G401 (cell line): ENCODE results near the gene DCAF10. TPM values are rescaled to one million over a fixed set of nuclear protein-coding genes. Genes with fewer than 3 reads are reported as not detected.
"Not testable (repeated sequence)": the region's sequence is repeated elsewhere in the genome, so short reads cannot be mapped to it uniquely, and the experiment has no call there.

Source experiments
- DNase-seq: peaks from one replicate; pipeline ENCODE4 v3.0.0-alpha.2; 2015; ENCODE audit warnings: low spot score
- in situ Hi-C: cut with HindIII; loops from 2 replicates; pipeline ENCODE4 v1.10.0; 2016; ENCODE audit warnings: low sequenced_read_pairs, mixed read lengths
- total RNA-seq: library from RNA; depleted of rRNA; stranded (reverse); fragments of >200 nt; shearing (Covaris generic); gene quantifications from 2 replicates; pipeline ENCODE4 v1.2.3, GENCODE V29; 2014; rRNA removed

Gene DCAF10, protein sequence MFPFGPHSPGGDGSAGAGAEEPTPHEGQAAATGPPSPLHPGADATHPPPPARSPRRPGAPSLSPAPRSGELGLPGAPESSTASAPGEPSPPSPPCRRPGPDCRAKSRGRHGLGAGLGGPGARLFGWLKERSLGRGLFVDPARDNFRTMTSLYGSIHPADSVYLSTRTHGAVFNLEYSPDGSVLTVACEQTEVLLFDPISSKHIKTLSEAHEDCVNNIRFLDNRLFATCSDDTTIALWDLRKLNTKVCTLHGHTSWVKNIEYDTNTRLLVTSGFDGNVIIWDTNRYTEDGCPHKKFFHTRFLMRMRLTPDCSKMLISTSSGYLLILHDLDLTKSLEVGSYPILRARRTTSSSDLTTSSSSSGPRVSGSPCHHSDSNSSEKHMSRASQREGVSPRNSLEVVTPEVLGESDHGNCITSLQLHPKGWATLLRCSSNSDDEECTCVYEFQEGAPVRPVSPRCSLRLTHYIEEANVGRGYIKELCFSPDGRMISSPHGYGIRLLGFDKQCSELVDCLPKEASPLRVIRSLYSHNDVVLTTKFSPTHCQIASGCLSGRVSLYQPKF
- total RNA-seq = 7.6 and 16.5 TPM in 2 replicates

GRCh38 chr9:37800631-37801286 is at the start of gene DCAF10:
Gene DCAF10 (plus strand): TSS chr9:37800797. CDS start chr9:37800867, 70 bp downstream.
- in situ Hi-C loops = no loop called here
- DNase-seq = peak; percentile 79

- no peak for DNase-seq
- in situ Hi-C loops = no loop called here
These were observed 49.4 kb upstream of the DCAF10 start for GRCh38 chr9:37751186-37751585.

DNA sequence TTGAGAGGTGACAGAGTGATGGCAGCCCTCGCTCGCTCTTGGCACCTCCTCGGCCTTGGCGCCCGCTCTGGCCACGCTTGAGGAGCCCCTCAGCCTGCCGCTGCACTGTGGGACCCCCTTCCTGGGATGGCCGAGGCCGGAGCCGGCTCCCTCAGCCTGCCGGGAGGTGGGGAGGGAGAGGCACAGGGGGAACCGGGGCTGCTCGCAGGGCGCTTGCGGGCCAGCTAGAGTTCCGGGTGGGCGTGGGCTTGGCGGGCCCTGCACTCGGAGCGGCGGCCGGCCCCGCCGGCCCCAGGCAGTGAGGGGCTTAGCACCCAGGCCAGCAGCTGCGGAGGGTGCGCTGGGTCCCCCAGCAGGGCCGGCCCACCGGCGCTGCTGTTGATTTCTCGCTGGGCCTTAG is 48.9 kb upstream of the DCAF10 start:
- in situ Hi-C loops, DNase-seq: not testable (repeated sequence)

DNA sequence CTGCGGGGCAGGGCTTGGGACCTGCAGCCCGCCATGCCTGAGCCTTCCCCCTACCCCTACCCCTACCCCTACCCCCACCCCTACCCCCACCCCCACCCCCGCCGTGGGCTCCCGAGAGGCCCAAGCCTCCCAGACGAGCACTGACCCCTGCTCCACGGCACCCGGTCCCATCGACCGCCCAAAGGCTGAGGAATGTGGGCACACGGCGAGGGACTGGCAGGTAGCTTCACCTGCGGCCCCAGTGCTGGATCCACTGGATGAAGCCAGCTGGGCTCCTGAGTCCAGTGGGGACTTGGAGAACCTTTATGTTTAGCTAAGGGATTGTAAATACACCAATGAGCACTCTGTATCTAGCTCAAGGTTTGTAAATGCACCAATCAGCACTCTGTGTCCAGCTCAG is 48.5 kb upstream of the DCAF10 start:
- DNase-seq, in situ Hi-C loops: not testable (repeated sequence)

DNA sequence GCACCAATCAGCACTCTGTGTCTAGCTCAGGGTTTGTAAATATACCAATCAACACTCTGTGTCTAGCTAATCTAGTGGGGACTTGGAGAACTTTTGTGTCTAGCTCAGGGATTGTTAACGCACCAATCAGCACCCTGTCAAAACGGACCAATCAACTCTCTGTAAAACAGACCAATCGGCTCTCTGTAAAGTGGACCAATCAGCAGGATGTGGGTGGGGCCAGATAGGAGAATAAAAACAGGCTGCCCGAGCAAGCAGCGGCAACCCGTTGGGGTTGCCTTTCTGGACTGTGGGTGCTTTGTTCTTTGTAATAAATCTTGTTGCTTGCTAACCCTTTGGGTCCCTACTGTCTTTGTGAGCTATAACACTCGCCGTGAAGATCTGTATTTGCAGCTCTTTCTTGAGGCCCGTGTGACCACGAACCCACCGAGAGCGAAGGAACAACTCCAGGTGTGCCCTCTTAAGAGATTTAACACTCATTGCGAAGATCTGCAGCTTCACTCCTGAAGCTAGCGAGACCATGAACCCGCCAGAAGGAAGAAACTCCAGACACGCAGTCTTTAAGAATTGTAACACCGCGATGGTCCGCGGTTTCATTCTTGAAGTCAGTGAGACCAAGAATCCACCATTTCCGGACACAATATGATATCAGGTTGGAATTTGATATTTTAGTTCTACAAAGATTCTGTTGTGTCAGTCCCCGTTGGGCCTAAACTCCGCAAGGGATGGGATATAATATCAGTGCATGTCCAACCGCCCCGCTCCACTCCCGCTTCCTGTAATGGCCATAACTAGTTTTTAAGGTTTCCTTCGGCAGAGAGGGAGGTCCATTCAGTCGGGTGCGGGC is 47.7 kb upstream of the DCAF10 start:
- in situ Hi-C loops = no loop called here

DNA sequence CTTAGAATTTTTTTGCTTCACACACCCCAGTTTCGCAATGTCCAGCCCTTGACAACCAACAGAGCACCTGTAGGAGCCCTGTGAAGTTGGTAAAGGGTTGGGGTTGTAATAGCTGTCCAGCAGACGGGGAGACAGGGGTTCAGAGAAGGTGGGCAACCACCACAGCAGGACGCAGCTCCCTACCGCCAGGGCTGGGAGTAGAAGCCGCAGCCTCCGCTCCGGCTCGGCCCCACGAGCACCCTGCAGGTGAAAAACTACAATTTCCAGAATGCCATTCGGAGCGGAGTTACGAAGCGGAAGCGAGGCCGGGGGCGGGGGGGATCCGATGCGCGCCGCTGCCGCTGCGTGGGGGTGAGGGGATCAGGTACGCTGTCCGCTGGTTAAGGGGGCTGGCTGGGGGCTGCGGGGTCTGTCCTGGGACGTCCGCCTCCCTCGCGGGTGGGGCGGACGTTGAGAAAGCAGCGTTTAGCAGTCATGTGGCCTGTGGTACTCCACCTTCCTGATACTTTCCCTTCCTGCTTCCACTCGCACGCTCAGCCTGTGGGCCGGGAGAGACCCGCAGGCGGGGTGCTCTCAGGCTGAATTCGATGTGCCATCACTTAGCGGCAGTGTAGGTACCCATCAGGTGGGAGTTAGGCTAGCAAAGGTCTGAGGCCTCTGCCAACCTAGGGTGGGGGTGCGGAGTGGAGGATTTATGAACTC is 47.0 kb upstream of the DCAF10 start, which contains the start of gene TRMT10B:
TSS of gene TRMT10B (plus strand) at position 317 of the 702 bp plus-strand sequence. CDS start 8,127 bp downstream, outside the sequence.
- peak; percentile 79 for DNase-seq
- in situ Hi-C loops = no loop called here

More for the DNA sequence above, 47.7 kb upstream of the DCAF10 start:
- DNase-seq = no peak

- in situ Hi-C loops = no loop called here
- no peak for DNase-seq
These were observed 41.9 kb upstream of the DCAF10 start for GRCh38 chr9:37758747-37759146.

DNA sequence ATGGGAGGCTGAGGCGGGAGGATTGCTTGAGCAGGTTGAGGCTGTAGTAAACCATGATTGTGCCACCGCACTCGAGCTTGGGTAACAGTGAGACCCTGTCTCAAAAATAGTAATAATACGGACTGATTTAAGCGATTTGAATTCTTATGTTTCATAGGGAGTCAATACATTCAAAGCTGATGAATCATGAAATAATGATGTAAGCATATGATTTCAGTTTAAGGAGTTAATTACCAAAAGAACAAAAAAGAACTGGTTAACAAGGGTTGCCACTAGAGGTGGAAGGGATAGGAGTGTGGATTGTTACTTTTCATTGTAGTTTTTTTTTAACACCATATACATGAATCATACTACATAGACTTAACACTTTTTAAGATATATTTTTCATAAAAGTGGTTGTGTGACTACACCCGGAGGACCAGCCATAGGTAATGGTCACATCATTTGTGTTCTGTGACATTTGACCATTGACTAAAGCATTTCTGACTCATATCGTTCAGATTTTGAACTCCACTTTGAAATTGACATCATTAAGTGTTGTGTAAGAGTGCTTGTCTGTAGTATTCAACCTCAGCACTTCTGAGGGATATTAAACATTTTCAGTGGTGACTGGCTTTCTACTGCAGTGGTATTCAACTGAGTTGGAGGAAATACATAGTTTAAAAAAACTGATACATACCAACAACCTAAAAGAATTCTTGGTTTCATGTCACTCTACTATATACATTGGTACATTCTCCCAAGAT is 40.0 kb upstream of the DCAF10 start:
- in situ Hi-C loops = no loop called here
- DNase-seq = no peak

DNA sequence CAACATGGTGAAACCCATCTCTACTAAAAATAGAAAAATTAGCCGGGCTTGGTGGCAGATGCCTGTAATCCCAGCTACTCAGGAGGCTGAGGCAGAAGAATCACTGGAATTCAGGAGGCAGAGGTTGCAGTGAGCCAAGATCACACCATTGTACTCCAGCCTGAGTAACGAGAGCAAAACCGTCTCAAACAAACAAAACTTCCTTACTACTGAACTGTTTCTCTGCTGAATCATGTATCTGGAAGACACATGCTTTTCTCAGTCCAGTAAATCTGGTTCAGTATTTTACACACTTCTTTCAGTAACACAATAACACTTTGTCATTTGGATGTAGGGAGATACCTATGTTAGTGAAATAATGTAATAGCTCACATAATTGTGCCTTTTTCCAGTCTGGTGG is 39.1 kb upstream of the DCAF10 start:
- no peak for DNase-seq
- in situ Hi-C loops = no loop called here

DNA sequence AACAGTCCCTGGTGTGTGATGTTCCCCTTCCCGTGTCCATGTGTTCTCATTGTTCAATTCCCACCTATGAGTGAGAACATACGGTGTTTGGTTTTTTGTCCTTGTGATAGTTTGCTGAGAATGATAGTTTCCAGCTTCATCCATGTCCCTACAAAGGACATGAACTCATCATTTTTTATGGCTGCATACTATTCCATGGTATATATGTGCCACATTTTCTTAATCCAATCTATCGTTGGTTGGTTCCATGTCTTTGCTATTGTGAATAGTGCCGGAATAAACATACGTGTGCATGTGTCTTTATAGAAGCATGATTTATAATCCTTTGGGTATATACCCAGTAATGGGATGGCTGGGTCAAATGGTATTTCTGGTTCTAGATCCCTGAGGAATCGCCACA is 35.3 kb upstream of the DCAF10 start:
- in situ Hi-C loops, DNase-seq: not testable (repeated sequence)

- DNase-seq = no peak
- in situ Hi-C loops = no loop called here
These were observed 31.3 kb upstream of the DCAF10 start for GRCh38 chr9:37769306-37769705.

DNA sequence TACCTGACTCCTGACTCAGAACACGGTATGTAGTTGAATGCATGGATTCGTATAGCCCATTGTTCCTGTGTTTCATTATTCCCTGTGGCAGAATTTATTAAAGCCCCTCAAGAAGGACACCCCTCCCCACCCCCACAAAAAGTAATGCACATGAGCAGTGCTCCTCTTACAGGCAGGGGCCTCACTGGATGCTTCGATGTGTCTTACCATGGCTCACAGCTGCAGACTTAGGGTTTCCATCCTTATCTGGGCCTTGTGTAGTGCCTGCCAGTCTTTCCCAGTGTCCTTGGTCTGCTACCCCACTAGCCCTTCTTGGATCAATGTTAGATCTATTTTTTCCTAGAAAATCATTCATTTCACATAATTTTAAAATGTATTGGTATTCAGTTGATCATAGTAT is 30.6 kb upstream of the DCAF10 start:
- no peak for DNase-seq
- in situ Hi-C loops = no loop called here

GRCh38 chr9:37775216-37775919 is 25.2 kb upstream of the DCAF10 start:
- DNase-seq = no peak
- in situ Hi-C loops = no loop called here

DNA sequence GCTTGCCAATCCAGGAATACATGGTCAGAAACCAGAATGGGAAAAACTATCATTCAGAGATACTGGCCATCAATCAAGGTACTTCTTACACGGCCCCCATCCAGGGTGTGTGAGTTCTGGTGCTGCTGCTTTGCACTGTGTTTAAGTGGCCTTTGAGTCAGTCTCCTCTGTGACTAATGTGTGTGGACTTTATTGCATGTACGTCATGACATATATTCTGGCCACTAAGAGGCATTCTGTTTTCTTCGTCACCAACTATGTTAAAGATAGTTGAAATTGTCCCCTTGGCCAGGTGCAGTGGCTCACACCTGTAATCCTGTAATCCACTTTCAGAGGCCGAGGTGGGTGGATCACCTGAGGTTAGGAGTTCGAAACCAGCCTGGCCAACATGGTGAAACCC is 24.3 kb upstream of the DCAF10 start:
- in situ Hi-C loops = no loop called here
- DNase-seq = no peak

DNA sequence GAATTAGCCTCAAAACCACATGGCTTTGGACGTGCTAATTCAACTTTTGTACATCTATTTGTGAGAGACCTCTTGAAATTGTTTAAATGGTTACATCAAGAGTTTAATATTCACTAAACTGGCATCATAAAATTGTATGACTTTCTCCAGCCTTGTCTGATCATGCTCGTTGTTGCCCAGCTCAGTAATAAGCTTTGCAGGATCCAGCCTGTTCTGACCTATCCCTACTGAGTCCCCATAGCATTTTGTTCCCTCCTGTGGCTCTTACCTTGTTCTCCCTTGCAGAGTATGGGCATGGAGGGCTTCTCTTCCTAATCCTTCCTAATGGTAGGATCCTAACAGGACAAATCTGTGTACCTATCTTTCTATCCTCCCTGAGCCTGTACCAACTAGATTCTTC is 22.1 kb upstream of the DCAF10 start:
- DNase-seq = no peak
- in situ Hi-C loops = no loop called here

DNA sequence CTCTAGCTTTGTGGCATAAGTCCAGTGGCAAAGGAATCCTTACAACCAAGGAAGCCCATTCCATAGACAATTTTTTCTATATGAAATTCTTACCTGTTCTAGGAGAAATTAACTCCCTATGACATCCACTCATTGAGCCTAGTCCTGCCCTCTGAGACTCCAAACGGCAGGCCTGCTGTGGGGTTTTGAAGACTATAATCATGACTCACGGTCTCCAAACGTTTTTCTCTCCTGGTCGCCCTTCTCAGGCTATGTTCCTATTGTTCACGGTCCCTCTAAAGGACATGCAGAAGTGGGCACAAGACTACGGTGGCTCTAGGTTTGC is 16.3 kb upstream of the DCAF10 start:
- no peak for DNase-seq
- in situ Hi-C loops = no loop called here

- DNase-seq = peak; percentile 95
- in situ Hi-C loops = no loop called here
These were observed 15.7 kb upstream of the DCAF10 start, which contains the start of gene EXOSC3 for GRCh38 chr9:37784616-37785483. Gene EXOSC3 (minus strand): TSS chr9:37785064. CDS start chr9:37785044, 20 bp downstream.
